Smooth muscle cell of the umbilical artery (primary cell): Measurements from ENCODE around the gene ADRB2. TPM values are rescaled to one million over a fixed set of nuclear protein-coding genes. Genes with fewer than 3 reads are reported as not detected.

ENCODE experiments used
- total RNA-seq: library from RNA; depleted of rRNA; stranded (reverse); fragments of >200 nt; gene quantifications from 2 replicates; pipeline ENCODE4 v1.2.3, GENCODE V29; 2014

ADRB2 gene
- total RNA-seq = 0.18 and 0.30 TPM in 2 replicates

DNA sequence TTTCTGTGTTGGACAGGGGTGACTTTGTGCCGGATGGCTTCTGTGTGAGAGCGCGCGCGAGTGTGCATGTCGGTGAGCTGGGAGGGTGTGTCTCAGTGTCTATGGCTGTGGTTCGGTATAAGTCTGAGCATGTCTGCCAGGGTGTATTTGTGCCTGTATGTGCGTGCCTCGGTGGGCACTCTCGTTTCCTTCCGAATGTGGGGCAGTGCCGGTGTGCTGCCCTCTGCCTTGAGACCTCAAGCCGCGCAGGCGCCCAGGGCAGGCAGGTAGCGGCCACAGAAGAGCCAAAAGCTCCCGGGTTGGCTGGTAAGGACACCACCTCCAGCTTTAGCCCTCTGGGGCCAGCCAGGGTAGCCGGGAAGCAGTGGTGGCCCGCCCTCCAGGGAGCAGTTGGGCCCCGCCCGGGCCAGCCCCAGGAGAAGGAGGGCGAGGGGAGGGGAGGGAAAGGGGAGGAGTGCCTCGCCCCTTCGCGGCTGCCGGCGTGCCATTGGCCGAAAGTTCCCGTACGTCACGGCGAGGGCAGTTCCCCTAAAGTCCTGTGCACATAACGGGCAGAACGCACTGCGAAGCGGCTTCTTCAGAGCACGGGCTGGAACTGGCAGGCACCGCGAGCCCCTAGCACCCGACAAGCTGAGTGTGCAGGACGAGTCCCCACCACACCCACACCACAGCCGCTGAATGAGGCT is at the start of gene ADRB2:
ADRB2 (plus strand) TSS at position 559 of the 686 bp plus-strand sequence. CDS start 221 bp downstream, outside the sequence.

Other genes with a start within 250 kb of the ADRB2 start
- not detected in 2 replicates for gene HTR4, start 172.1 kb upstream of the ADRB2 start, total RNA-seq
- gene SH3TC2, start 236.5 kb downstream of the ADRB2 start, total RNA-seq = 1.2 TPM in 2 replicates